Left colon (tissue), 2 donors: ENCODE results near the gene TBC1D22A. TPM values are rescaled to one million over a fixed set of nuclear protein-coding genes. Genes with fewer than 3 reads are reported as not detected.
A peak's percentile ranks its signal among the peaks of the same experiment; 100 is the strongest.
"Not testable (repeated sequence)": the region's sequence is repeated elsewhere in the genome, so short reads cannot be mapped to it uniquely, and the experiment has no call there.

Source experiments
- ATAC-seq: fragments of 200-7000 bp; cut with Tn5 transposase; one replicate; pipeline ENCODE4 v1.9.1; 2020; ENCODE audit warnings: mild to moderate bottlenecking, moderate library complexity
- DNase-seq, 2 donors: peaks; one replicate each; pipeline ENCODE4 v3.0.0-alpha.2; 2020
- intact Hi-C, 2 donors: fragments of 100-400 bp; cut with DNase I in 1 of 2; cut with micrococcal nuclease in 1 of 2; formaldehyde crosslinking; loops; one replicate each; pipeline versions ENCODE4 v1.11.2 to v1.14.0; 2022; cut with DNase I, micrococcal nuclease
- total RNA-seq, 2 donors: library from RNA; stranded (reverse); fragmentation: NEBNext Ultra II Directional; extraction: Animal tissue kit (Norgen Biotek cat#: 25700); gene quantifications; one replicate each; pipeline ENCODE4 v1.2.1, GENCODE V29; 2021
- donor health status: DM: no; HTN: no; CAD: no.
- donor health status: DM: yes; HTN: yes; CAD: no.

TBC1D22A gene
- total RNA-seq, 2 donors from 2014 or later = 40.7 to 45.2 TPM

DNA sequence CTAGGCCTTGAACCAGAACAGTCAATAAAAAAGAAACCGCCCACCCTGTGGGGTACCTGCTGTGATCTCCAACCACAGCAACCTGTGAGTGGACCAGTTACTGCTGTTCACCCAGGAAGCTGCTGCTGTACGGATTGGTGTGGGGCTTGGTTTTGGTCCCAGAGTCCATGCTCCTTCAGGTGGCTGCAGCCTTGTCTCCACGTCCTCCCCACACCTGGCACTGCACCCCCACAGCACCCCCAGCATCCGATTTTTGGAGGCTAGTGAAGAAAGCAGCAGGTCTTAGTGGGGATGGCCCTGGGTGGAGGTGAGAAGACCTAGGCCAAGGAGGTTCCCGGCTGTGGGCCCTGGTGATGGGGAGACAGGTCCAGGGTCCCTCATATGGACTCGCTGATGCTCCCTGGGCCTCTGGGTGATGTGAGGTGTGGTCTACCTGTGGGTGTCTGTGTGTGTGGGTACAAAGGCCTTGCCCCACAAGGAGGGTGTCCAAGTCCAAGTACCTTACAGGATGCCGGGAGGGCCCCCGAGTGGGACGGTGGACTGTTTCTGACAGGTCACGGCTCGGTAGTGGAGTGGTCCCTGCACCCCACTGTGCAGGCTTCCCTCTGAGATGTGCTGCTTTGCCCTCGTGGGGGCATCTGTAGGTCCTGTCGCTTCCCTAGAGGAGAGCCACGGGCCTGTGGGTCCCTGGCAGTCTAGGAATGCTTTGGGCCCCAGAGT, 283.4 kb downstream of the TBC1D22A start:
- intact Hi-C loops = no loop called here
- DNase-seq (peak in 1 of 2 donors; percentile 18), ATAC-seq (no peak)

DNA sequence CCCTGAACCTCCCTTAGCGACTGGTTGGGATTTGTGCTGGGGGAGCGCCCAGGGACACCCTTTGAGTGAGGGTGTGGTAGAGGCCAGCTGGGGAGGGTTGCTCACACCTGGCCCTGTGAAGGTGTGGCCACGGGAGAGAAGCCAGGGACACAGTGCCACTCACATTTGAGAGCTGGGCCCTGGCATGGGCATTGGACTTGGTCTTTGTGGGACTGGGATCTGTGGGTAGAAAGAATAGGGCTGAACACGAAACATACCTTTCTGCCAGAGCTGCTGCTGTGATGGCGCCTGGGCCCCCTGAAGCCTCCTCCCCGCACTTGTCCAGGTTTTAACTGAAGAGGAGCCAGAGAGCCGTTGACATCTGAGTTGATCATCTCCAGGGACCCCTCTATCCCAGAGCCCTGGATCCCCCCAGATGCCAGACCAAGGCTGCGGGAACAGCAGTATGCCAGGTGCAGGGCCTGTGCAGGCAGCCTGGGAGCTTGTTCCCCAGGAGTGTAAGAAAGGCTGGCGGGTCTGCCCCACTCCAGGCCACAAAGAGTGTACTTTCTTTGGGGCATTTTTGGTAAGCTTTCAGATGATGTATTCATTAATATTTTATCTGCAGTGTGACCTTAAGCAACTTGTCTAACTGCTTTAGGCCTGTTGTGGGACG, 284.1 kb downstream of the TBC1D22A start:
- DNase-seq = peak in 1 of 2 donors; percentile 14
- intact Hi-C loops = no loop called here
- no peak for ATAC-seq

DNA sequence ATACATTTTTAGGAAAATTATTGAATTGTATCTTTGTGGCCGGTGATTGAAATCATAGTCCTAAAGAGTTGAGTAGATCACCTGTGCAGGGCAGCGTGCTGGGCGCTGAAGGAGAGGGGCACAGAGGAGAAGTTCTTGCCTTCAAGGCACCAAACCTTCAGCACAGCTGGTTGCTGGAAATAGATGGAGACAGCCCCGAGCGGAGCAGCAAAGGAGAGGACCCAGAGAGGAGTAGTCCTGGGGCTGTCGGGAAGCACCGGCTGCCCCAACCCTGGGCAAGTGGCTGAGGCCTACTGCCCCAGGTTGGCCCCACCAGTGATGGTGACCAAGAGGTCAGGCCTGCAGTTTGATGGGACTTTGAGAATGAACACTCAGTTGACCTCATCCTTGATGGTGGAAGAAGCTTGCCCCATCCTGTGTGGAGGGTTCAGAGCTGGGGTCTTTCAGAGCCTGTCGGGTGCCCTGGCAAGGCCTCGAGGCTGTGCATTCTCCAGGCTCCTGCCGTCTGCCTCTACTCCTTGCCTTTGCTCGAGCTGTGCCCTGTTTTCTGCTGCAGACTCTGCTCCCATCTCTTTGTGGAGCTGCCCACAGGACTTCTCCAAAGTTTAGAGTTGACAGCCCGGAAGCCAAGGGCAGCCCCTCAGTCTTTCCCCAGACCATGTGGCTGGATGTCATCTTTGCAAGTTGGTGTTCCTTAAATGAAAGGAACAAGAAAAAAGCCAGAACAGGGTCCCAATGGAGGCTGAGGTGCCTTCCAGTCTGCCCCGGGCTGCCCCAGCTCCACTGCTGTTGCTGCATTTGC, 285.1 kb downstream of the TBC1D22A start:
- DNase-seq (peak in 1 of 2 donors; percentile 16), ATAC-seq (no peak)
- intact Hi-C loops = no loop called here

DNA sequence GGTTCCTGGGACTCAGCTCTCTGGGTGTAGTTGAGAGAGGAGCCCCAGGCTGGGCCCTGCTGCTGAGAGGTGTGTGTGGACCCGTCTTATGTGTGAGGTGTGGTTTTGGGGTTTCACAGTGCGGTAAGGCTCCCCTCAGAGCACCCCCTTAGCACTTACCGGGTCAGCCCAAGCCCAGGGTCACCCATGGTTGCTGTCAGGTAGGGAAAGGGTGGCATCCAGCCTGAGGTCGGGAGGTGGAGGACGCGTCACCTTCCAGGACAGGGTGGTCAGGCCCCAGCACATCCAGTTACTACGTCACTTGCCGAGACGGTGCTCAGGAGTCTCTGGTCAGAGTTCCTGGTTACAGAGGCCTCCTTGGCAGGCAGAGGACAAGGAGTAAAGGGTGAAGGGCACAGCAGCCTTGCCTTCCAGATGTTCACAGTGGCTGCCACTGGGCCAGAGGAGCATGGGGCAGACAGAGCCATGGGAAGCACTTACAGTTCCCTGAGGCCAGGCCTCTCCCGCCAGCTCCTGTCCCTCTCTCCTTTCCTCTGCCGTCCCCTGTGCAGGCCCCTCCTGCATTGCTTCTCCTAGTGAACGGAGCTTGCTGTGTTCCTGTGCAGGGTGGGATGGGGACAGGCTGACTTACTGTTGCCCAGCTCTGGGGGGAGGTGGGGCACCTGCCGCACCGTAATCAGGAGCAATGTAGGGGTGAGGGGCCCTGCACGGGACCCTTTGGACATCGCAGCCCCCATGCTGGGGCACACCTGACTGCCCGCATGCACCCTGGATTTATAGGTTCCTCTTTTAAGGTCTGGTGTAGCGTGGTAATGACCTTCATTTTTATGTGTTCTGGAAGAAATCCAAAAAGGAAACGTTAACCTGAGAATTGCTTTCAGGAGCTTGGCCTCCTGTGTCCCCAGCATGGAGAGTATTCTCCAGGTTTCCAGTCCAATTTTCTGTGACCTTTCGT, 285.9 kb downstream of the TBC1D22A start:
- DNase-seq (peak in 1 of 2 donors; percentile 11), ATAC-seq (peak; percentile 53)
- intact Hi-C loops = no loop called here

DNA sequence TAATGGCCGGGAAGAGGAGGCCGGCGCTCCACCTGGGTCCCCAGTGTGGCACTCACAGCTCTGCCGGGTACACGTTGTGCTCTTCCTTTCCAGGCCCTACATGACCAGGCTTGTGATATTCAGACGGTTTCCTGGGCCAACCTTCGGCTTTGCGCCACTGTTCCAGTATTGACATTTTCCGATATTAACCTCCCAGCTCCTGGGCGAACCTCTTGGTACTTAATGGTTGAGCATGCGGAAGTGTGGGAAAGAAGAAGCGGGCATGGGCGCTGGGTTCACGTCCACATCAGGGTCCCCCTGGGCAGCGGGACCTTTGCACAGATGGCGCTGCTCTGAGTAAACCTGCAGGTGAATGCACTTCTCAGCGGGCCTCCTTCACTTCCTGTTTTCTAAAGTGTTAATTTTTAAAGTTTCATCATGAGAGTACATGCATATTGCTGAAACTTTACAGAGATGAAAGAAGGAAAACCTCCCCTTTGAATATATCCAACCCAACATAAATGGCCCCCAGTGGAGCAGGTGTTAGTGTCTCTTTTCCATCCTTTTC, 286.7 kb downstream of the TBC1D22A start:
- DNase-seq = no peak
- ATAC-seq = peak; percentile 2

DNA sequence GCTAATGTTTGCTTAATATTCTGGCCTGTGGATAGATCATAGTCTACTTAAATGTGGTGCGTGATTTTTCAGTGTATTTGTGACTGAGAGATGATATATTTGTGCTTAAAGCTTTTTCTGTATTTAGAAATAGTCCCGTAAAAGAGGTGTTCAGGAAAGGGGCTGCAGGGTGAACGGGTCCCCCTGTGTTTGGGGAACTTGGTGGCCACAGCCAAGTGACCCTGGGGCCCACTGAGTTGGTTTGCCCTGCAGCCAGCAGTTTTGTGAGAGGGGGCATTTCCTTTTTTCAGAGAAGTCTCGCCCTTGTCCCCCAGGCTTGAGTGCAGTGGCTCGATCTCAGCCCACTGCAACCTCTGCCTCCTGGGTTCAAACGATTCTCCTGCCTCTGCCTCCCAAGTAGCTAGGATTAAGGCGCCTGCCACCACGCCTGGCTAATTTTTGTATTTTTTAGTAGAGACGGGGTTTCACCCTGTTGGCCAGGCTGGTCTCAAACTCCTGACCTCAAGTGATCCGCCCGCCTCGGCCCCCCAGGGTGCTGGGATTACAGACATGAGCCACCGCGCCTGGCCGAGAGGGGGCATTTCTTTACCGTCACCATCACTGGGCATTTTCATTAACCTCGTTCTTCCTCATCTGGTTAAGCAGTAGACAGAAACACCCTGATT, 287.4 kb downstream of the TBC1D22A start:
- ATAC-seq, DNase-seq, intact Hi-C loops: not testable (repeated sequence)

More for the DNA sequence above, 286.7 kb downstream of the TBC1D22A start:
- intact Hi-C loops = no loop called here

DNA sequence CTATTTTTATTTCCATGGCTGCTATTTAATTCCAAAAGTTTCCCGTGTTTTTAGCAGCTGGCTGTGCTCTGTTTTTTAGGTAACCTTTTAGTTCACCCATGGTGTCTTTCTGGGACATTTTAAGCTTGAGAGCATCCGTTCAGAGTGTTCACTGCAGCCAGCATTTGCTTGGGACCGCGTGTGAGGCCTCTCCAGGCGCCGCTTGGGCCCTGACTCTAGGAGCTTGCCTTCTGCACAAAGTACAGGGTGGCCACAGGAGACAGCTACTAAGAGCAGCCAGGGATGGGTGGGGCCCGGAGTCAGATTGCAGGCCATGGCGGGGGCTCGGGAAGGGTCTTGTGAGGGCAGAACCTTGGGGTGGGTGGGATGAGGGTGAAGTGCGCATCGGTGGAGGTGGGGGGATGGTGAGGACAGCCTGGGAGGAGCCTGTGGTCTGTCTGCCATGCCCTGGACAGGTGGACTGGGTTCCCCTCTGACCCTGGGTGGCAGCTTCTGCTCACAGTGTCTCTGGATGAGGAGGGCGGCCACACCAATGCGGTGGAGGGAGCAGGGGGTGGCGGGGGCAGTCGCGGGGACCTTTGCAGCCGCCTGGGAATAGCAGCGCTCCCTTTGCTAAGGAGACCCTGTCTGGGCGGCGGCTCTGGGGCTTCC, 288.1 kb downstream of the TBC1D22A start:
- DNase-seq (no peak), ATAC-seq (no peak)
- intact Hi-C loops = no loop called here

DNA sequence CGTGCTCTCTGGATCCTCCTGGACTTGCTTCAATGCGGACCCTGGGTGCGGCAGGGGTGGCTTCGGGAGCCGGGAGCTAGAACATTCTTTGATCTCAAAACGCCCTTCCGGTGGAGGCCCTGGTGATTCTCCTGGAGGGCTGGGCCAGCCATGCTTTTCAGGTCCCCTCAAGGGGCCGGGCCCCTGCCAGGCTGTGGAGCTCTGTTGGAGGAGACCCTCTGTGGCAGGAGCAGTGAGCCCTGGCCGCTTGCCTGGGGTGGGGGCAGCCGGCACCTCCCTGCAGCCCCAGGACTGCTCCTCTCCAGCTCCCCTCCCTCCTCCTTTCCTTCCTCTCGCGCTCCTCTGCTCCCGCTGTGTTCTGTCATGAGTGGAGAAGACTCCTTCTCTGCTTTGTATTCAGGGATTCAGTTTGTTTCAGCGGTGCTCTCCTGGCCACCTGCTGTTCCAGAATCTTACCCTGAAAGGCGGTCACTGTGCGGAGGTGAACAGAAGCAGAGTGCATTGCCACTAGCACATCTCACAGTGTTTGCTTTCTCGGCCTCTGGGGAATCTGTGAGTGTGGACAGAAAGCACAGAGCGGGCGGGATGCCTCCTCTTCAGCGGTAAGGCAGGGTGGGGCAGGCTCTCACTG, 289.1 kb downstream of the TBC1D22A start:
- DNase-seq = no peak
- intact Hi-C loops = no loop called here
- ATAC-seq = no peak

DNA sequence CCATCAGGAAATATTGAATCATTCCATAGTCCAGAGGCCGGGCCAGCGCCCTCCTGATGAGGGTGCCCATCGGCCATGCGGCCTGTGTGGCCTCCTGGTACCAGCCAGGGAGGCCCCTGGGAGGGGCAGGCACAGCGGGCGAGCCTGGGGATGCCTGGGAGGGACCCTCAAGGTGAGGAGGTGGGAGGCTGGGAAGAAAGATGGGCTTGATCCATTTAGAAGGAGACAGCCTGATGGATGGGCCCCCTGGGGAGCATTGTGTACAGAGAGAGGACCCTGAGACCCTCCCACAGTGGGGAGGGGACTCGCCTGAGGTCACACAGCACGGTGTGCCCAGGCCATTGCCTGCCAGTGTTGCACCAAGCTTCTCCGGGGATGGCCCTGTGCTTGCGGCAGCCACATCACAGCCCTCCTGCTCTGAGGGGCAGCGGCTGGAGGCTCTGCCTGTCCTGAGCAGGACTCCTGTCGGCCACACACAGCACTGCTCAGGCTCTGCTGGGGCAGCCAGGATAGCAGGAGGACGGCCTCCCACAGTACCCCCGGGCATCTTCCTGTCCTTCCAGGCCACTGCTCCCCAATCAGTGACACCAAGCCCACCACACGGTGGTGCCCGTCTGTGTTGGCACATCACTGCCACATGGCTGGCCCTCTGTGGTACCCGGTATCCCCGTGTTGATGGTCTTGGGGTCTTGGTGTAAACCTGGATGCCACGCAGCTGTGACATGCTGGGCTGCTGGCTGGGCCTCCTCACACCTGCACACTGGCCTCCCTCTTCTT, 290.0 kb downstream of the TBC1D22A start:
- DNase-seq (no peak), ATAC-seq (no peak)
- intact Hi-C loops = no loop called here

DNA sequence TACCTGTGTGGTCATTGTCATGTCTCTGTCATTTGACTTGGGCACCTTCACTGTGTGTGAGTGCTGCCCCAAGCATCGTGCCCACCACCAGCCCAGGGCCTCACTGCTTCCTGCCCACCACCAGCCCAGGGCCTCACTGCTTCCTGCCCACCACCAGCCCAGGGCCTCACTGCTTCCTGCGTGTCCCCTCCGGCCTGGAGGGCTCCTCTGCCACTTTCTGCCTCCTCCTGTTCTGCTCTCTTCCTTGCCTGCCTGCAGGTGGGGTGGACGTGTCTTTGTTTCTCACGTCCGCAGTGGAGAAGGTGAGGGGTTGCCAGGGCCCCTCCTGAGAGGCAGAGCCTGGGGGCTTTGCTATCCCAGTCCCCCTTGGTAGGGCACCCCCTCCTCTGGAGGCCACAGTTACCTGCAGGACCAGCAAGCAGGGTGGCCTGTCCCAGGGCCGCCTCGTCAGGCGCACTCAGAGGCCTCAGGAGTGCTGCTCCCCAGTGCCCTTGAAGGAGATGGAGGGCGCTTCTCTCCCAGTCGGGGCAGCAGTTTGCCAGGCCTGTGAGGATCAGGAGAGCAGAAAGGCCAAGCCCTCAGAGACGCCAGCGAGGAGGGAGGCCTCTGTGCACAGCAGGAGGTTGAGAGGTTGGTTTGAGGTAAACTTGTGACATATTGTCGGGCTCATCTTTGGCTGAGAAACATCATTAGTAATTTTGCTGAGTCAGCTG, 290.7 kb downstream of the TBC1D22A start:
- intact Hi-C loops = no loop called here
- no peak for DNase-seq
- ATAC-seq = no peak

DNA sequence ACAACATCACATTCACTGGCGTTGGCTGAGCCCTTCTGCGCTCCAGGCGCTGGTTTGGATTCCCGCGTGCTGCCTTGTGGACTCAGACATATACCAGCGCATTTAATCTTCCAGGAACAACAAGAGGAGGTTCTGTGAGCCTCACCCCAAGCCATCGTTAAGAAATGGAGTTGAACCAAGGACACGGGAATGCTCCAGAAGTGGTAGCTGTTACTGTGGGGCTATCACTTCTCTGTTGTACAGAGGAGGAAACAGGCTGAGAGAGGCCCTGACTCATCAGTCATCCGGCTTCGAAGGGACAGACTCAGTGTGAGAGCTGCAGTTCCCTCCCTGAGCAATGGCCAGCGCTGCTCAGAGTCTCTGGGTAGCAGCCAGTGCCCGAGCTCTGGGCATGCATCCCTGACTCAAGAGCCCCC, 291.3 kb downstream of the TBC1D22A start:
- ATAC-seq (no peak), DNase-seq (no peak)
- intact Hi-C loops = no loop called here

DNA sequence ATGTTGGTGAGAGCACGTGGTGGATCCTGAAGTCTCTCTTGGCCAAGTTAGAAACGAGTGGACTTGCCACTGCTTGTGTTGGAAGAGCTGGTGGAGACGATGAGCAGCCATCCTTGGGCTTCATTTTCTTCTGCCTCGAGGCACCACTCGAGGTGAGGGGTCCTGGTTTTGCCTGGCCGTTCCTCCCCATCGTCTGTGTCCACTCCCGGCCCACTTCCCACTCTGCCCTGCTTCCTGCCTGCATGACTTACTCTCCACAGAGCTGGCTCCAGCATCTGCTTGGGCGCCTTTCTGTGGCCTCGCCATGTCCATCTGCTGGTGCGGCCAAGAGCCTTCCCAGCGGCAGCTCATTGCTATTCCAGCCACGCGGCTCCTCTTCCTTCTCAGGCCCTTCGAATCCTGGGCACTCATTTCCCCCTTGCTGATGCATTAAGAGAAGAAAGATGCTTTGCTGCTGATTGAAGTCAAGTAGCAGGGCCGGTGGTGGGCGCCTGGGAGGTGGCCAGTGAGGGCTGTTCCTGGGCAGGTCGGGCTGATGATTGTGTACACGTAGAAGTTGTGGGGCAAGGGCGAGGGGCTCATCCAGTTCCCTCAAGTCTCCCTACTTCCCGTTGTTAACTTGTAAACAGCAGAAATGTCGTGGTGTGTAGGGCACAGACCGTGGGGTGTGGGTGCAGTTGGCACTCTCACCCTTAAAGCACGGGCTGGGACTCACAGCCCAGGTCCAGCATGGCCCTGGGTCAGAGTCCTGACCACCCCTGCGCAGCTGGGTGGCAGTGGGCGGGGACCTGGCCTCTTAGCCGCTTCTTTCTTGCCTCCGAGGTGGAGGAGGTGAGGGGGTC, 292.0 kb downstream of the TBC1D22A start:
- ATAC-seq (no peak), DNase-seq (no peak)
- intact Hi-C loops = no loop called here

DNA sequence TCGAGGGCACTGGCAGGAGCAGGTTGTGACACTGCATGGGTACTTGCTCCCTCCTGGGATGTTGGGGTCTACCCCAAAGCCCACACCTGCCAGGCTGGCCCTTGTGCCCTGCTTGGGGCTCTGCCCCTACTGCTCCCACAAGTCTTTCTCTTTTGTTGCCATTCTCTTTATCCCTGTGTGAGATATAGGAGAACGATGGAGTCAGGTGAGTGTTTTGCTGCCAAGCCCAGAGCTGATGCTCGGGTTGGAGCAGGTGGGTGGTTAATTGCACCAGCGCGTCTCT, 292.6 kb downstream of the TBC1D22A start:
- intact Hi-C loops = no loop called here
- ATAC-seq (no peak), DNase-seq (no peak)

DNA sequence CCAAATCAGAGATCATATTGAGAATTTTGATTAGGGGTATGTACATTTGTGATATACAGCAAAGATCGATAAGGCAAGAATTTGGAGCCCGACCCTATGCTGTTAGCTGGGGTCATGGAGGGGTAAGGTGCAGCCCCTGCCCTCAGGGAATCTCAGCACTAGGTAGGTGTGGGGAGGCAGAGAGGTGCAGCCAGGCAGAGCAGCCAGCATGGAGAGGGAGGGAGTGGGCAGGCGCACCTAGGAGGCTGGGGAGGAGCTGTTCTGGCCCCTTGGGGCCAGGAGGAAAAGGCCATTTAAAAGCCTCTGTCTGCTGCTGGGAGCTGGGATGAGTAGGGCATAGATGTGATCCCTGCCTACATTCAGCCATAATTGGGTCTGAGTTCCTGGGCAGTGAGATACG, 293.0 kb downstream of the TBC1D22A start:
- DNase-seq (no peak), ATAC-seq (no peak)
- intact Hi-C loops = no loop called here

DNA sequence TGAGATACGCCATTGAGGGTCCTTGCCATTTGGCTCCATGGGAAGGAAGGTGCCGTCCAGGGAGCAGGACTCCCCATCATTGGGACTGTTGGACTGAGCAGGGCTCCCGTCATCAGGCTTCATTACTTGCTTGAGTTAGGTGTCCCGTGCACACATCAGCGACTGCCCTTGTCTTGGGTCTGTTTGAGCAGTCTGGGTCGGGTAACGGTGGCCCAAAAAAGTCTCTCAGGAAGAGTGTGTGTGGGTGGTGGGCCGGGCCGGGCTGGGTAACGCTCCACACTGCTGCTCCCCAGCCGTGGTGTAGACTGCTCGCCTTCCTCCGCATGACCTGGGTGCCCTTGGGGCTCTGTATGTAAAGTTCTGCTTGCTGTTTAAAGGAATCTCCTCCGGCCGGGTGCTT, 293.5 kb downstream of the TBC1D22A start:
- DNase-seq (no peak), ATAC-seq (no peak)
- intact Hi-C loops = no loop called here
